Measurements from ENCODE around the gene FAM163B.

GRCh38 chr9:133635533-133636531 is 26.6 kb upstream of the FAM163B start, which contains the start of gene DBH:
- TF ChIP-seq POLR2A (IDR thresholded peaks at IDR 0.05) (no peak), CTCF (IDR thresholded peaks at IDR 0.05) (no peak)

Data from thyroid gland (tissue), 4 donors.